Esophagus squamous epithelium (tissue), 5 donors: Measurements from ENCODE around the gene SFT2D2. TPM values are rescaled to one million over a fixed set of nuclear protein-coding genes. Genes with fewer than 3 reads are reported as not detected.

ENCODE experiments used
- DNase-seq: peaks from one replicate; lab custom pipeline; 2025; lab: John Stamatoyannopoulos, UW
- H3K27ac ChIP-seq, 4 donors: fragments of 200-600 bp; sonication (generic); one replicate each; pipeline ENCODE4 v1.5.1; 2016 to 2019; ENCODE audit warnings: mild to moderate bottlenecking in 1 of 4
- H3K27me3 ChIP-seq, 4 donors: fragments of 200-600 bp; sonication (generic); 1 replicate in 3 of 4; 2 replicates in 1 of 4; pipeline versions ENCODE4 v1.5.1 to v1.6.0; 2017 to 2021; ENCODE audit warnings: antibody characterized with exemption in 1 of 4
- H3K36me3 ChIP-seq, 3 donors: fragments of 200-600 bp; sonication (generic); one replicate each; pipeline ENCODE4 v1.5.1; 2016 to 2019
- H3K4me1 ChIP-seq, 3 donors: fragments of 200-600 bp; sonication (generic); one replicate each; pipeline ENCODE4 v1.5.1; 2017 to 2019
- H3K4me3 ChIP-seq, 4 donors: fragments of 200-600 bp; sonication (generic); 1 replicate in 3 of 4; 2 replicates in 1 of 4; pipeline ENCODE4 v1.5.1; 2016 to 2019; ENCODE audit warnings: mild to moderate bottlenecking in 2 of 4, moderate library complexity in 1 of 4
- H3K9me3 ChIP-seq, 3 donors: fragments of 200-600 bp; sonication (generic); one replicate each; pipeline ENCODE4 v1.5.1; 2016 to 2019
- POLR2A ChIP-seq, 4 donors: fragments of 450-650 bp; IDR thresholded peaks; one replicate each; pipeline ENCODE4 v1.6.1; 2017; ENCODE audit warnings: antibody characterized with exemption in 4 of 4, mild to moderate bottlenecking in 4 of 4, moderate library complexity in 3 of 4
- WGBS, 2 donors: methylation state at CpG; one replicate each; pipeline ENCODE4 v1.1.5; 2018; 5-methylcytosine and 5-hydroxymethylcytosine counted together
- intact Hi-C: fragments of 100-400 bp; cut with DNase I; formaldehyde crosslinking; loops from one replicate; pipeline ENCODE4 v1.15.0; 2022
- total RNA-seq, 4 donors: library from RNA; depleted of rRNA; stranded (reverse); fragments of >200 nt; gene quantifications; one replicate each; pipeline ENCODE4 v1.1.0, GENCODE V29; 2016
- TF ChIP-seq, protein P1 (sequence below), 6 experiments: fragments of 450-650 bp in 4 of 6; fragments of 200-600 bp in 2 of 6; sonication (generic) in 2 of 6; IDR thresholded peaks; one replicate each; pipeline ENCODE4 v1.5.1; 2016 to 2019; ENCODE audit warnings: antibody characterized with exemption in 6 of 6, mild to moderate bottlenecking in 4 of 6, moderate library complexity in 4 of 6
- donor health status: DM: yes; HTN: yes; CAD: no.

The SFT2D2 gene
- total RNA-seq, 4 donors from 2014 or later = 34.0 to 44.1 (median 40.1) TPM

DNA sequence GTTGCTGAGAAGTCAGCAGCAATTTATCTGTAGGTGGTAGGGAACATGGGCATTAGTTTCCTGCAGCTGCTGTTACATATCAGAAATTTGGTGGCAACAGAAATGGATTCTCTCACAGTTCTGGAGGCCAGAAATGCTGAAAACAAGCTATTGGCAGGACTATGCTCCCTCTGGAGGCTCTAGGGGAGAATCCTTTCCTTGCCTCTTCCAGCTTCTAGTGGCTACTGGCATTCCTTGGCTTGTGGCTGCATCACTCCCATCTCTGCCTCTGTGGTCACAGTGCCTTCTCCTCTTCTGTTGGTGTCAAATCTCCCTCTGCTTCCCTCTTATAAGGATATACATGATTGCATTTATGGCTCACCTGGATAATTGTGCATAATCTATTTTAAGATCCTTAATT lies 2.5 kb upstream of the SFT2D2 start:
- no peak overlapping the region for H3K4me3 ChIP-seq
- H3K27ac ChIP-seq = no peak overlapping the region
- TF ChIP-seq POLR2A (IDR thresholded peaks at IDR 0.05) = no peak
- TF ChIP-seq, protein P1, sequence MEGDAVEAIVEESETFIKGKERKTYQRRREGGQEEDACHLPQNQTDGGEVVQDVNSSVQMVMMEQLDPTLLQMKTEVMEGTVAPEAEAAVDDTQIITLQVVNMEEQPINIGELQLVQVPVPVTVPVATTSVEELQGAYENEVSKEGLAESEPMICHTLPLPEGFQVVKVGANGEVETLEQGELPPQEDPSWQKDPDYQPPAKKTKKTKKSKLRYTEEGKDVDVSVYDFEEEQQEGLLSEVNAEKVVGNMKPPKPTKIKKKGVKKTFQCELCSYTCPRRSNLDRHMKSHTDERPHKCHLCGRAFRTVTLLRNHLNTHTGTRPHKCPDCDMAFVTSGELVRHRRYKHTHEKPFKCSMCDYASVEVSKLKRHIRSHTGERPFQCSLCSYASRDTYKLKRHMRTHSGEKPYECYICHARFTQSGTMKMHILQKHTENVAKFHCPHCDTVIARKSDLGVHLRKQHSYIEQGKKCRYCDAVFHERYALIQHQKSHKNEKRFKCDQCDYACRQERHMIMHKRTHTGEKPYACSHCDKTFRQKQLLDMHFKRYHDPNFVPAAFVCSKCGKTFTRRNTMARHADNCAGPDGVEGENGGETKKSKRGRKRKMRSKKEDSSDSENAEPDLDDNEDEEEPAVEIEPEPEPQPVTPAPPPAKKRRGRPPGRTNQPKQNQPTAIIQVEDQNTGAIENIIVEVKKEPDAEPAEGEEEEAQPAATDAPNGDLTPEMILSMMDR (IDR thresholded peaks at IDR 0.05) = no peak
- H3K36me3 ChIP-seq = no peaks in the 10 kb centered on the region
- H3K4me1 ChIP-seq = peaks cover 8 to 39% (median 14%) of the 10 kb centered on the region in 3 donors
- no peaks in the 10 kb centered on the region for H3K27me3 ChIP-seq
- H3K9me3 ChIP-seq = no peaks in the 10 kb centered on the region
- intact Hi-C loops = no loop called here
- DNase-seq = no peak

DNA sequence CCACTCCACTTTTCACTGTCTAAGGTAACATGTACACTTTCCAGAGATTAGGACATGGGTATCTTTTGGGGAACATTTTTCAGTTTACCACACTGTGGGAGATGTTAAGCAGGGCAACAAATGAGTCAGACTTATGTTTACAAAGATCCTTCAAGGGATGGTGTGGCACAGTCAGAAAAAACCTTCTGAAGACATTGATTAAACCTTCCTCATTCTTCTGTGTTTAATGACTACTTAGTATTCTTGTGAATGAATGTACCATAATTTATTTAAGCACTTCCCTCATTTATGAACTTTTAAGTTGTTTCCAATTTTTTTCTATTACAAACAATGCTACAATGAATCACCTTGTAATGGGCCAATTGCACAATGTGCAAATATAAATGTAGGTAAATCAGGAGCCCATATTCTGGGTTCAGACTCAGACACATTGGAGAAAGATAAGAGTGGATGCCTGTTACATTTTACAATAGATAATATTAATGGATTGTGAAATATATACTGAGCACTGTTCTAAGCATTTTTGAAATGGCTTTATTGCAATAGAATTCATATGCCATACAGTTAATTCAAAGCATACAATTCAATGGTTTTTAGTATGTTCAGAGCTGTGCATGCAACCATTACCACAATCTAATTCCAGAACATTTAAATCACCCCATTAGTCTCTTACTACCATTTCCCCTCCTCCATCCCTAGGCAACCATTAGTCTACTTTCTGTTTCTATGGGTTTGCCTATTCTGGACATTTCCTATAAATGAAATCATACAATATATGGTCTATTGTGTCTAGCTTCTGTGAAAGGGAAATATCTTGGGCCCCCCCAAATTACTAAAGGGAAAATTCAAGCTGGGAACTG lies 1.9 kb upstream of the SFT2D2 start:
- intact Hi-C loops = no loop called here
- Histone ChIP-seq H3K36me3 (no peaks in the 10 kb centered on the region), H3K27ac (no peak overlapping the region), H3K27me3 (no peaks in the 10 kb centered on the region), H3K4me3 (no peak overlapping the region), H3K4me1 (peaks cover 9 to 45% (median 21%) of the 10 kb centered on the region in 3 donors), H3K9me3 (no peaks in the 10 kb centered on the region)
- no peak for DNase-seq
- TF ChIP-seq, protein P1 (IDR thresholded peaks at IDR 0.05) = no peak
- no peak for TF ChIP-seq POLR2A (IDR thresholded peaks at IDR 0.05)

DNA sequence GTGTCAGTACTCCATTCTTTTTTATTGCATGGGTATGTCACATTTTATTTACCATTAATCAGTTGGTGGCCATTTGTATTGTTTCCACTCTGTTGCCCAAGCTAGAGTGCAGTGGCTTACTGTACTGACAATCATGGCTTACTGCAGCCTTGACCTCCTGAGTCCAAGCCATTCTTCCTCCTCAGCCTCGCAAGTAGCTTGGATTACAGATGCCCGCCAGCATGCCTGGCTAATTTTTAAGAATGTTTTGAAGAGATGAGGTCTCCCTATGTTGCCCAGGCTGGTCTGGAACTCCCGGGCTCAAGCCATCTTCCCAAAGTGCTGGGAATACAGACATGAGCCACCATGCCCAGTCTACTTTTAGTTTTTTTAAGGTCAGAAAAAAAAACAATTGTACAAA lies 813 bp upstream of the SFT2D2 start:
- intact Hi-C loops = no loop called here

DNA sequence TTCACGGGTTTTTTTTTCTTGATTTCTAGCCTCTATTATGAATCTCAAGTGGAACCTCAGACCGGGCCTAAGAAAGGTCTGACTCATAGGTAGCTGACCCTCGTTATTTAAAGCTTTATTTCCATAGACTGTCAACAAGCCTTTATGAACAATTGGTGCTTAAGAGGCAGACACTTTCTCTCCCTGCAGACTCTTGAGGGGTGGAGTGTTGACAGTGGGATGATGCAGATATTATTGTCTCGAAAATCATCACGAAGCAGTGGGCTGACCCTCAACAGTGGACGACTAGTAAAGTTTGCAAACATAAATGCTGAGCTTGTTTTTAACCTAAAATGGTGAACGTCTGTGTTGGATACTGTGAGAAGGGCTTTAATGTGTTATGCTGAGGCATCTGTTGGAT lies 1.8 kb downstream of the SFT2D2 start:
- Histone ChIP-seq H3K4me1 (peaks cover 9 to 78% (median 39%) of the 10 kb centered on the region in 3 donors), H3K27ac (peak overlapping the region in 3 of 4 donors; percentile 93 to 96 (median 94)), H3K4me3 (peak overlapping the region in 3 of 4 donors; percentile 89 to 92 (median 90)), H3K27me3 (no peaks in the 10 kb centered on the region), H3K9me3 (no peaks in the 10 kb centered on the region), H3K36me3 (peaks cover 0 to 32% (median 6%) of the 10 kb centered on the region in 3 donors)
- DNase-seq = no peak
- WGBS, 2 donors = 28 to 43% methylated on average over 7 of the region's 7 CpGs
- intact Hi-C loops = no loop called here
- no peak for TF ChIP-seq POLR2A (IDR thresholded peaks at IDR 0.05)
- TF ChIP-seq, protein P1 (IDR thresholded peaks at IDR 0.05) = no peak

More for the DNA sequence above, 813 bp upstream of the SFT2D2 start:
- no peak for DNase-seq
- Histone ChIP-seq H3K4me1 (peaks cover 9 to 56% (median 31%) of the 10 kb centered on the region in 3 donors), H3K36me3 (peaks cover 0 to 7% (median 0%) of the 10 kb centered on the region in 3 donors), H3K27me3 (no peaks in the 10 kb centered on the region), H3K9me3 (no peaks in the 10 kb centered on the region), H3K4me3 (peak overlapping the region in 3 of 4 donors; percentile 89 to 92 (median 90)), H3K27ac (peak overlapping the region in 2 of 4 donors; percentile 87 to 94)
- TF ChIP-seq, protein P1 (IDR thresholded peaks at IDR 0.05) = no peak
- TF ChIP-seq POLR2A (IDR thresholded peaks at IDR 0.05) = no peak
- 90 to 92% methylated on average over 1 to 3 of the region's 3 CpGs for WGBS, 2 donors

DNA sequence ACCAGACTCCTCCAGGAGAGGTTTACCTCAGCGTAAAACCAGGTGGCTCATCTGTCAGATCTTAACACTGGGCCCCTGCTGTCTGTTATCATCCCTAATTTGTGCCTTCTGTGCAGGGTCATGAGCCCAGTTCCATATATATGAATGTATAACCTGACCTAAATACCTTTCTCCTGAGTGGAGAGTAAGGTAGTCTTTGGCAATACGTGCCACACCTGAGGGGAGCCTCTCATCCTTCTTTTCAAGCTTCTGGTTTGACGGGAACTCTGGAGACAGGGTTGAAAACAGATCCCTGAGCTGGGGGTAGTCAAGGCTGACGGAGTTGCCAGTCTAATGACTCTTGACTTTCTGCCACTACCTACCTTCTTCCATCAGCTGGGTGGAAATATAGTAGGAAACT lies 4.1 kb downstream of the SFT2D2 start:
- H3K4me1 ChIP-seq = peaks cover 9 to 66% (median 39%) of the 10 kb centered on the region in 3 donors
- DNase-seq = no peak
- intact Hi-C loops = no loop called here
- H3K27me3 ChIP-seq = no peaks in the 10 kb centered on the region
- TF ChIP-seq, protein P1 (IDR thresholded peaks at IDR 0.05) = no peak
- no peak for TF ChIP-seq POLR2A (IDR thresholded peaks at IDR 0.05)
- peak overlapping the region in 2 of 4 donors; percentile 55 to 71 for H3K27ac ChIP-seq
- no peaks in the 10 kb centered on the region for H3K9me3 ChIP-seq
- 87 to 100% methylated on average over 3 to 4 of the region's 4 CpGs for WGBS, 2 donors
- H3K4me3 ChIP-seq = no peak overlapping the region
- peaks cover 0 to 55% (median 9%) of the 10 kb centered on the region in 3 donors for H3K36me3 ChIP-seq
